HG03457 (cell line): ENCODE measurements around the gene TOM1L2.
"Not testable (repeated sequence)": the region's sequence is repeated elsewhere in the genome, so short reads cannot be mapped to it uniquely, and the experiment has no call there.

Experiments
- ATAC-seq: cut with Tn5 transposase; IDR thresholded peaks from one replicate; pipeline ENCODE4 v1.9.1; 2021; ENCODE audit warnings: moderate number of reproducible peaks; ENCODE audit not compliant: unreplicated experiment

Gene TOM1L2

DNA sequence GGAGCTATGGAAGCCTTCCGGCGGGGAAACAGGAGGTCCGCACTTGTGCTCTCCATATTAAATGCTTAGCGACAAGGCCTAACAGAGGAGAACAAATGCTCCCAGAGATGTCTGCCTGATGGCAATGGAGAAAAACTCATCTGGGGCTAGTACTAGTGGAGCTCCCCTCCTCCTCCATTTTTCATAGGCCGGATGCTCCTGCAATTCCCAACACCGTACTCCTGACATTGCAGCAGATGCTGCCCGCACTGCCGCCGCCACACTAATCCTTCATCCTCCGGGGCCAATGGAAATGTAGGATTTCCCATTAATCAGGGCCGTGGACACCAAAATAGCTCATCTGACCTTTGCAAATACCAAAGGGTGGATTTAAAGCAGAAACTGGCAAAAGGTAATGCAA lies 27.5 kb downstream of the TOM1L2 start:
- ATAC-seq = no peak

DNA sequence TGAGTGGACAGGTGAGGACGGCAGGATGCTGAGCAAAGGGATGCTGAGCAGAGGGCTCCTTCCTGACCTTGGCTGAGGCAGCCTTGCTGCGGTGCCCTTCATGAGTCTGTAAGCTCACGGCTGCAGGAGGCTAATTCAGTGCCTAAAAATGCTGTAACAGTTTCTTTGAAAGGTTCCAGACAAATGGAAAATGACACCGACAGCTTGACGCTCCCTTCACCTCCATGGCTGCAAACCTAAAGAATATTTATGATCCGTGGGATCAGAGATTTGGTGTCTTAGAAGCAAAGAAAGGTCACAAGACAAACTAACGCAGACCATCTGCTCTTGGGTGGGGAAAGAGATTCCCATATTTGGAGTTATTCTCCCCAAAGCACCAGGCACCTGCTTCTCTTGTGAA lies 28.0 kb downstream of the TOM1L2 start:
- ATAC-seq = no peak

DNA sequence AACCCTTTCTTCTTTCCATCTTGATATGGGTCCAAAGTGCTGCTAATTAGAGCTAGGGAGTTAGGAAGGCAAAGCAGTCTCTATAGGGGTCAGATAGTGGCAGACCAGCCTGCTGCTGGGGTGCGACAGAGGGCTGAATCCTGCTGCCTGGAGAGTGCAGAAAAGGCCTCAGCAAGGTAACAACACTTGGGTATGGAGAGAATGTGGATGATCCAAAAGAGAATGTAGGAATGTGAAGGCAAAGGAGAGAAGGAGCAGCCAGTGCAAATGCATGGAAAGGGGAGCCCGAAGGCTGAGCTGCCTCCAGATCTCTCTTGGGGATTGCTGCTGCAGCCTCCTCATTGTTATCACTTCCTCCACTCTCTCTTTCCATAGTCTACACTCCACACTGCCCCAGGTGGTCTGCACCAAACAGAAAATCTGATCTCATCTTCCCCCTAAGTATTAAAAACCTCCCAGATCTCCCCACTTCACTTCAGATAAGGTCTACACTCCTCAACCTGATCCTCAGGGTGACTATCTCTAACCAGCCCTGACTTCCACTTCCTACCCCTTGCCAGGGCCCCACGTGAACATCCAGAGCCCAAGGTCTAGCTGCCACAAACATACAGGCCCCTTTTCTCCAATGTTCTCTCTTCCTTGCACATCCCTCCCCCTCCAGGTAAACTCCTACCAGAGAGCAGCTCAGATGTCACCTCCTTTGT lies 28.8 kb downstream of the TOM1L2 start:
- no peak for ATAC-seq

DNA sequence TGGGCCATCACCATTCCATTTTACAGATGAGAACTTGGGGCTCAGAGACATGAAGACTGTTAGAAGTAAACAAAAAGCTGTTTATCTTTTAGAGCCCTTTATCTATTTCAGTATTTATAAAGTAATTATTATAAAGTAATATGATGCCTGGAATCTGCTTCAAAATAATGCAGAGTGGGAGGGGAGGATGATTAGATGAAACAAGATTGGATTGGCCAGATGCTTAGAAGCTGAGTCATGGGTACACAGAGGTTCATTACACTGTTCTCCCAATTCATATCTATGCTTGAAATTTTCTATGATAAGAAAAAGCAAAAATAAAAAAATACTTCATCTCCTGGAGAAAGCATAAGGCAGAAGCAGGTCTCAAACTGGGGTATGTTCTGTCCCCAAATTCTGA lies 29.4 kb downstream of the TOM1L2 start:
- no peak for ATAC-seq

DNA sequence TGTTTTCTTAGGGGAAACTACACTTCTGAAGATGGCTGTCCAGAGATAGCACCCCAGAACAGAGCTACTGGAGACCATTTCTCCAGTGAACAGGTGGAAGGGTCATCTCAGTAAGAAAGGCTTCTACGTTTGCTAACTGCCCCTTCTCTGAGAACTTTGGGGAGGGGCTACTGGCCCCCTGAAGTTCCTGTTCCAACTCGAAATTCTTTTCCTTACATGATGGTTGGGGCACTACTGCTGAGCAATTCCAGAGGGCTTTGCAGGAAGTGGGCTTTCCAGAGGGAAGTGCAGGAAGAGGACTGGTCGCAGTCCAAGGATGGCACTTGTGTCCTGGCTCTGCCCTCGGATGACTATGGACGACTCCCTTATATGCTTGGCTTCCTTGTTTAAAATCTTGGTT lies 31.2 kb downstream of the TOM1L2 start:
- ATAC-seq = no peak

DNA sequence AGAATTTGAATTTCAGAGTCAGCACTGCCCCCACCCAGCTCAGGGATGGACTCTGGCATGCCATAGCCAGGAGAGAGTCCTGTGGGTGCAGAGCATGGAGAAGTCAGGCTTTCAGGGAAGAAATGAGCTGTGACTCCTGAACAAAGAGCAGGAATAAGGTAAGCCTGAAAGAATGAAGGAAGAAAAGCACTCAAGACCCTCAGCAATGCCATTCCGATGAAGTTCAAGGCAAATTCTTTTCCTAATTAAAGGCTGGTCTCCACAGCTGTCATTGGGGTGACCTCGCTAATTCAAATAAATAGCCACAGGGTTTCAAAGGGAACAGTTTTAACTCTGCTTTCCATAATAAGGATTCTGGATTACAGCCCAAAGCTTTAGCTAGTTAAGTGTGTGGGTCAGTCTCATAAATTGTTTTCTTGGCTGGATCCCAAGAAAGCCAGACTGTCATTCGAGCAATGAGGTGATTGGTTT lies 31.7 kb downstream of the TOM1L2 start:
- no peak for ATAC-seq

DNA sequence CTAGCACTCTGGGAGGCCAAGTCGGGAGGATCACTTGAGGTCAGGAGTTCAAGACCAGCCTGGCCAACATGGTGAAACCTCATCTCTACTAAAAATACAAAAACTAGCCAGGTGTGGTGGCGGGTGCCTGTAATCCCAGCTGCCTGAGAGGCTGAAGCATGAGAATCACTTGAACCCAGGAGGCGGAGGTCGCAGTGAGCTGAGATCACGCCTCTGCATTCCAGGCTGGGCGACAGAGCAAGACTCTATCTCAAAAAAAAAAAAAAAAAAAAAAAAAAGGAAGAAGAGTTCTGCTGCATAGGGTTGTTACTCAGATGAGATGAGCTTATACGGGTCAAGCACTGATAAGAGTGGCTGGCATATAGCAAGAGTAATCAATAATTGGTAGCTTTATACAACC lies 32.3 kb downstream of the TOM1L2 start:
- not testable (repeated sequence) for ATAC-seq

DNA sequence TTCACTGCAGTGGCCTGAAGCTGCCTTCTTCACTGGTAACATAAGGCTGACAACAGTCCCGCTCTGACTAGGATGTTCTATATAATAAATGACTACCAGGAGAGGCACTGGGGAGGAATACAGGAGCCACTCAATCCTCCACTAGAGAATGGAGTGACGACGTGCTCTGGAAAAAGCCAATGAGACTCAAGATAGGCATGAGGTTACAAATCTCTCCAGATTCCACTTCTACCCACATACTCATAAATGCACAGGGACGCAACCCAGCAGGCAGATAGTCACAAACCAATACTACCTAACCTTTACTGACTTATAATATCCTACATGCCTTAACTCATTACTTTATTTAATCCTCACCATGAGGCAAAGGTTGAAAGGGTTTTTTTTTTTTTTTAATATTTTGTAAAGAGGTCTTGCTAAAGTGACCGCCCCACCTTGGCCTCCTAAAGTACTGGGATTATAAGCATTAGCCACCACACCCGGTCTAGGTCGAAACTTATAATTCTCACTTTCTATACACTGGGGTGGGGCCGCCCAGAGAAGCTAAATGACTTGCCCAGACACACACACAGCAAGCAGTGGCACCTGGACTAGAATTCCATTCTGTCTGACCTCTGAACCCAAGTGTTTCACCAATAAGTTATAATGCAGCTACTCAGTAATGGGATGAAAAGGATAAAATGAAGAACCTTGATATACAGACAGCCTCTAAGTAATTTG lies 33.7 kb downstream of the TOM1L2 start:
- no peak for ATAC-seq

DNA sequence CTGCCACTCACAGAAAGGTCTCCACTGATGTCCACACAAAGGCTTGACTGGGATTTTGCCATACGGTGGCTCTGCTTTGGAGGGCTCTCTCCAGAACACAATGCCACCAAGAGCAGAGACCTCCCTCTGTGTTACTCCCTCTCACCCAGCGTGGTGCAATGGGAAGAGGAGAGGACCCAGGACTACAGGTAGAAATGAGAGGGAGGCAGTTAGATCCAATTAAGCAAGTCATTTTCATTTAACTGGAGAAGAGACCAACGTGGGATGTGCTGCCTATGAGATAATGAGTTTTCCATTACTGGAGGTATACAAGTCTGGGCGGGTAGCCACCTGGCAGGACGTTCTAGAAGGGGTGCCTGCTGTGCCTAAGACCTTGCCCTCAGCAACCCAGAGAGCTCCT lies 34.2 kb downstream of the TOM1L2 start:
- ATAC-seq = no peak

DNA sequence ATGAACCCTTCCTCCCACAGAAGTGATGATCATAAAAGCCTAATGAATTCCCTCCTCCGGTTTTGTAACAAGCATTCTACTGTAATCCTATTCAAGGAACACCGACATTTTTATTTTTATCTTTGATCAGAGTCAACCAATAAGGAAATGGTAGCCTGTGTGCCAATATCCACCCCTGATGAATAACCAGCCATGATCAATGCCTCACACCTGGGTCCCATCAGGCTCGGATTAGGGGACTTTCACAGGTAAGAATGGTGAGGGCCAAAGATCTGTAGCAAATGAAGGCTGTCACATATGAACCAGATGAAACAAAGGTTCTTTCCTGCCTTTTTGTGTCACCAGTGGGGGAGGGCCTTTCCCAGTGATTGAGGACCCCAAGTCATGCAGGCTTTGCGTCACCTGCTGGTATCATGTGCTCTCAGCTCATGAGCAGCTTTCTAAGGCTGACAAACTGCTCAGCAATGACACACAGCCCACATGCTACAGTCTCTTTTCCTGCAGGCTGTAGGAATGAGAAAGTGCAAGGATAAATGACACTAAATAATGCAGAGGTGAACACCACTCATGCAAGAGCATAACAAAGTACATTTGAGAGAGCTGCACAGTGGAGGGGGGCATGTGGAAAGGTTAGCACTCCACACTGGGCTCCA lies 34.9 kb downstream of the TOM1L2 start:
- ATAC-seq = no peak

DNA sequence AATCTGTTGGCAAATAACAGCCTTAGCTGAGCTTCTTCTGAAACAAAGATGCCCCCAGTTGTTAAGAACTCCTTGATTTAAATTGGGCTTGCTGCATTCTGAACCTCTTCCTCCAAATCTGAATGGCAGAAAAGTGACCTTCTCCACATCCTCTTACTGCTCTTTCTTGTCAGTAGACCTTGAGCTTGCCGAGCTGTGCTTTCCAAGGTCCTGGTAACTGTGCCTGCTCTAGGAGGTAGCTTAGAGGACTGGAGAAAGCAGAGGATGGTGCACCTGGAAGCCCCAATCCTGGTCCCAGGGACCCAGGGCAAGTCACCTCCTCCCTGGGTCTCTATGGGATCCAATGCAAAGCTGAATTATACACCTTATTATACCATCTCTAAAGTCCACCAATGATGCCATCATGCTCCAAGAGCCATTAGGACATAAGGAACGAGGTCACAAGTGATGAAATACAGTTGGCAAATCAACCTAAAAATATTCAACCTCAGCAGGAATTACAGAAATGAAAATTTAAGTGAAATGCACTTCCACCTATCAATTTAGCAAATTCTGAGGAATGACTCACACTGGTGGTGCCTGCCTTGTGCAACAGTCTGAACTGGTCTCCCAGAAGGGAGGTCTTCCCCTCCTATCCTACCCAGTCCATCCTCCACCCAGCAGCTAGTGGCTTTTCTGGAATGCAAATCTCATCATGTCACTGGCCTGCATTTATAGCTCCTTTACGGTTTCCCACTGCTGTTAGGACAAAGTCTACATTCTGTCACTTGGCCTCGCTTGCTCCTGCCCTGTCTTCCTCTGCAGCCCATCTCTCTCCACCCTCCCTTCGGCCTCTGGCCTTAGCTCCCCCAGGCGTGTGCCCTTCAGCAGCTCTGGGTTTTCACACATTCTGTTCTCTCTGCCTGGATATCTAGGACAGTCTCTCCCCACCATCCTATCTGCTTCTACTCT lies 36.6 kb downstream of the TOM1L2 start:
- no peak for ATAC-seq

DNA sequence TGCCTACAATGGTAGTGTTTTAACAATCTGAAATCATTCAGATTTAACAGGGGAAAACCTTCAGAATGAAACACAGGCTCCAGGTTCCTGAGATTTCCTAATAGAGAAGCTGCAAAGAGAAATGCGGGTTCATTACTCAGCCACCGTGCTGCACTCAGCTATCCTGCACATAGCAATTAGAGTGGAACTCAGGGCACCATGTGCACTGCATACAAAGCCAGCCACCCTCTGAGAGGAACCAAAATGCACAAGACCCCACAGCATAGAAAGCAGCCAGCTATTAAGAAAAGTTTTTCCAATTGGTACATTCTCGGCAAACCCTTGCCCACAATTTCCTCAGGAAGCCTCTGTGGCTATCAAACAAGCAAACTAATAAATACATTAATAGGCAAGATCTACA lies 37.4 kb downstream of the TOM1L2 start:
- ATAC-seq = no peak

DNA sequence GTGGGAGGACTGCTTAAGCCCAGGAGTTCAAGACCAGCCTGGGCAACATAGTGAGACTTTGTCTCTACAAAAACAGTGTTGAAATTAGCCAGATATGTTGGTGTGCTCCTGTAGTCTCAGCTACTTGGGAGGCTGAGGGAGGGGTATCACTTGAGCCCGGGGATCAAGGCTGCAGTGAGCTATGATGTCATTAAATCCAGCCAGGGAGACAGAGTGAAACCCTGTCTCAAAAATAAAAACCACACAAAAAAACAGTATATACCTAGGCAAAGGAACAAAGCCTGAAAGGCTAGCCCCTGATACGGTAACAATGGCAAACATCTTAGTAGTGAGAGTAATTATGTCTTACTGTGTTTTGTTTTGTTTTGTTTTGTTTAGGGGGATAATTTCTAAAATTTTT lies 38.0 kb downstream of the TOM1L2 start:
- ATAC-seq = no peak

DNA sequence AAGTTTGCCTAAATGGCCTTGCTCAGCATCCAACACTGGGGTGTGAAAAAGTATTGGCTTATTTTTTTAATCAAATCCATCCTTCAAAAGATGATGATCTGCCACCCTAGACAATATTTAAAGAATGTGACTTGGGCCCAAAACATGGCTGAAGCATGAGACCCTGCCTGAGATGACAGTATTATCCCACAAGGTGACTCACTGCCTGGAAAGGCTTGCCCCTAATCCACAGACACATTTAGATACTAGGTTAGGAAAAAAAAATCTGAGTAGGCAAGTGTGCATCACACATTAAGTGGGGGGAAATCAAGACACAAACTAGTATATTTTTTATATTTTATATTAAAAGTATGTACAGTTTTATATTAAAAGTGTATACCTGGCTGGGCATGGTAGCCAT lies 38.4 kb downstream of the TOM1L2 start:
- ATAC-seq = no peak

DNA sequence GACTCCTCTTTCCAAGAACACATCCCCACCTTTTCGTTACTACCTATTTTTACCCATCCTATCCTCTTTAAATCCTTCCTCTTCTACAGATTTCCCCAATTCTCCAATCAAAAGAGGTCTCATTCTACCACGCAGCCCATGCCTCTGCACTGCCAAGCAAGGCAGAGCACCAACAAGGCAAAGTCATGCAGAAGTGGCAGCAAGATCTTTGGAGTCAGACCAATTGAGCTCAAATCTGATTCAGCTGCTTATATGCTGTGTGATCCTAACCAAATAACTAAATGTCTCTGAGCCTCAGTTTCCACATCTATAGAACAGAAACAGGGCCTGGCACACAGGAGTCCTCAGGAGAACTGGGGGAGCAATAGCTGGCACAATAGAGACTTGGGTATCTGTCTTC lies 41.0 kb downstream of the TOM1L2 start:
- ATAC-seq = no peak

DNA sequence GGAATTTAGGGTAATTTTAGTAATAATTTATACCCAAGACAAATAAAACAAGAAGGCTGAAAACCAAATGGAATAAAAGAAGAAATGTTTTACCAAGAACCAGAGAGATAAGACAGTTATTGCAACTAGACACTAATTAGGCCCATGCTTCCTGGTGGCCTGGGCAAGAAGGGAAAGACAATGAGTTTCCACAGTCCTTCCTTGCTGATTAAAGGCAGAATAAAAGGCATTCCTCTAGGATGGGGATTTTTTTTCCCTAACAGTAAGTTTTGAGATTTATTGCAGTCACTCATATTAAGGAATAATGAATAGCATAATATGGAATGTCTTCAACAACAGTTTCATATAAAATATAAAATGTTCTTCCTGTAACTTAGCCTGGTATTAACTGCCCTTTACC lies 41.5 kb downstream of the TOM1L2 start:
- ATAC-seq = no peak

DNA sequence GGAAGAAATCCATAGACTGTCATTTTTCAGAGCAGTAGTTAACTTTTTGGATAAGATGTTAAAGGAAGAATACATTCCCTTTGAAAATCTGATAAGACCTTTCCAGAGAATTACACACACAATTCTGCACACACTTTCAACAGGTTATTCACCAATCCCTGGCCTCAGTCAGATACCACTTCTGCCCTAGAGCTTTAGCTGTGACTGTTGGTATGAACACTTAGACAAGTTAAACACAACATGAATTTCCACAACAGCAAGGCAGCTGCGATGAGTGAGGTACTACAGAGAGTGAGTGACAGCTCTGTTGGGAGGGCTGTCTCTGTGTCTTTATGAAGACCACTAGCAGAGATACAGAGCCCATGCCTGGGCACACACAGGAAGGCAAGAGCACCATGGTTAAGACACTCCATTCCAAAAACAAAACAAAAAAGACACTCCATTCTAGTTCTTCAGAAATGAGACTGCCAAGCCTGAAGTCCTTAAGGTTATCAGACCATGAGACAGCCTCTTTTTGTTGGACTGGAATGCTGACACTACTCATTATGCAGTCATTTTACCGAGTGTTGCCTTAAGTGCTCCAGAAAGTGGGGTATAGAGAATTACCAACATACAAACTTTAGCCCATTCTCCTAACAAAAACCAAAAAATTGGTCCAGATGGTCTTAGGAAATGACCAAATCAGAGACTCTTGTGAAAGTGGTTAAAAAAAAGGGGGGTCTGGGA lies 42.4 kb downstream of the TOM1L2 start:
- no peak for ATAC-seq

DNA sequence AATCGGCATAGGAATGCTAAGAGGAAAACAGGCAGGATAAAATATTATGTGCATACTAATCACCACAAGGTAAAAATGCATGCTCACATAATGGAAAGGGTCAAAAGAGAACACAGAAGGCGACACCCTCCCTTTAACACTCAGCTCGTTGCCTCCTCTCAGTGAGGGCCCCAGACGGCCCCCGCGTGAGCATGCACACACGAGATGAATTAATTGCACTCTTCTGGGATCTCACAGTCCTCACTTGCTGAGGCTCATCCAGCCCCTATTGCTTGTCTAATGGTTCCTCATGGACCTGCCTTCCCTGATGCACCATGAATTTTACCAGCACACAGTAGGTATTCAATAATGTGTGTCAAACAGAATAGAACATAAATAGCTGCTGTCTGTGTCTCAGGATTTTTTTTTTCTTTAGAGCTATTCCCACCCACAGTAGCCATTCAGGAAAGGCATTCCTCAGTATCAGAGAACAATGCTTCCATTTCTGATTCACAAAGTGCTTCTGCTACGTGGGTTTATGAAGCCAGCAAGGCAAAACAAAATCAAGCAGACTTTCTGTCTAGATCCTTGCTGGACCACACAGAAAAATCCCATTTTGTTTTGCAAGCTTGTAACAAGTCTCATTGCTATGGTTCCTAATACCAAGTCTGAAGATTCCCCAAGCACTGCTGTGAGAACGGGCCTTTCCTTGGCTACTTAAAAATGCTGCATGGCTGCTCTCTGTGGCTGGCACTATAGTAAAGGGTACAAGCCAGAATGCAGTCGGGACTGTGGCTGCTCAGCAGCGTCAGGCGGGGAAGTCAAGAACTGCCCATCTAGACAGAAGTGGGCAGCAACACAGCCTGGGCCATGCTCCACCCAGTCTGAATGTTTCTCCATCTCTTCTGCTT lies 43.6 kb downstream of the TOM1L2 start:
- ATAC-seq = no peak

DNA sequence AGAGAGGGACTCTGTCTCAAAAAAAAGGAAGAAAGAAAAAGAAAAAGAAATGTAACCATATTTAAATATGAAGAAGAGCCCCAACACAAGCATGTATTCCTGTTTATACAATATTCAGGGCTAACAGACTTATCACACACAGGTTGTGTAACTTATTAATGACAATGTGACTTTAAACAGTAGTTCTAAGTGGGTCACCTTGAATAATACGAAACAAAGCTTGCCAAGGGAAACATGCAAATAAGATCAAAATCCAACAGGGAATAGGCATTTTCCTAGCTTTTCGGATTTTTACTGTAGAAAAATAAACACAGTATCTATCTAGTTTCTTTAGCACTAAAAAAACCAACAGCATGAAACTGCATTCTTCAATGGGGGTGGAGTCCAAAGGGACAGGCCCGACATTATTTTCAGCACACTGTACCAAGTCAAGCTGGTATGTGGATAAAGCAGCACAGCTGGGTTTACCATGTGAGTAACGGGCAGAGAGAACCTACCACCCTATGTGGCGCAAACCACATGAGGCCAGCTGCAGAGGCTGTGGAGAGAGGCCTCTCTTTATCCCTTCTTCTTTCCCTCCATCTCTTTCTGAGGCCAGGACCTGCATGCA lies 45.3 kb downstream of the TOM1L2 start:
- no peak for ATAC-seq
